DMS 273 (cell line): ENCODE results near the gene PAPSS1.
"Not testable (repeated sequence)": the region's sequence is repeated elsewhere in the genome, so short reads cannot be mapped to it uniquely, and the experiment has no call there.

ENCODE experiments used
- DNase-seq: peaks from one replicate; lab custom pipeline; 2025; ENCODE audit not compliant: unreplicated experiment; lab: John Stamatoyannopoulos, UW

The PAPSS1 gene

GRCh38 chr4:107719922-107720722 lies at the start of gene PAPSS1:
Gene PAPSS1, minus strand, starts transcription at chr4:107720234. Its CDS starts 55 bp downstream, at chr4:107720179.
- peak; percentile 98 for DNase-seq

DNA sequence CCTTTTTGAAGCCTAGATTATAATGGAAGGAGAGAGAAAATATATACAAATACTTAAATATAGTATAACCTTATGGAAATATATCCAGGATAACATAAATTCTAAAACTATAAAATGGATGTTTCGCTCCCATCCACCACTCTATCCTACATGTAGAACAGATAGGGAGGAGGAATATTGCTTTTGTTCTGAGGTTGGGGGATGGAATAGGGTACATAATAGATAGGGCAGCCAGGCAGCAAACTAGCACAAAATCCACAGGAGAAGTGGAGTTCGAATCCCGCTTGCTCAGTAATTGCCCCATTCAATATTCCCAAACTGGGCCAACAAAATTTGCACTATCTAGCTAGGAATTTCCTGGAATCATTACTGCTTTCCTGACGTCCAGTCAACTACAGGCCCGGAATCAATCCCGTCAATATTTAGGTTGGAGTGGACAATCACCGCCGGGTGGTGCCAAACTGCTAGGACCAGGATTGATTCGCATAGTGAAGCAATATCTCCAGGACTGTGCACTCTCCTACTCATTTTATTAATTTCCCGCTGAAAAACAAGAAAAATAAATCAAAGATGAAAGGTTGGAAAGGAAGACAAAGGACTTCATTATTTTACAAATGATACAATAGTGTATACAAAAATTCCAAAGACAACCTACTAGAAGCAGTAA lies 40.4 kb upstream of the PAPSS1 start:
- DNase-seq = no peak

DNA sequence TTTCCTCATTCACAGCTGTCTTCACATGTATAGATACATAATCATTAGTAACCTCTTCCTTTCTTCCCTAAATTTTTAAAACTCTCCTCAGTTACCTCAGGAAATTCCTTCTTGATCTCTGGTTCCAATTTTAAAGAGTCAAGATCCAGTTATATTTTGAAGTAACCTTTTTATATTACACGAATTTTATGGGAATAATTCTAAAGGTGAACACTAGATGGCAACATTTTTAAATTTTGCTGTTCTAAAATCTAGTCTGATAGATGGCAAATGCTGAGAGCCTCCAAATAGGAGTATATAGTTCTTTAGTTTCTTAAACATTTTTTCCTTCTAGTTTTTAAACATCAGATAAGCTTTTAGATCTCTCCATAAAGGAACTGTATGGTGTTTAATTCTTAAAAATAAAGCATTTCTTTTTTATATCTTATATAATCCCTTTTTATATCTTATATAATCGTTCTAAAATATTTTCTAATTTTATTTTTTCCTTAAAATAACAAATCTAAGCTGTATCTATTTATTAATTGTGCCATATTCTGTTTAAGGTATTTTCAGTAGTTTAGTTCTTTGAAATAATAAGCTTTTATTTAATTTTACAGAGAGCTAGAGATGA lies 37.9 kb upstream of the PAPSS1 start:
- peak; percentile 48 for DNase-seq

- DNase-seq = no peak
Observed at GRCh38 chr4:107757283-107757682, 37.2 kb upstream of the PAPSS1 start.

DNA sequence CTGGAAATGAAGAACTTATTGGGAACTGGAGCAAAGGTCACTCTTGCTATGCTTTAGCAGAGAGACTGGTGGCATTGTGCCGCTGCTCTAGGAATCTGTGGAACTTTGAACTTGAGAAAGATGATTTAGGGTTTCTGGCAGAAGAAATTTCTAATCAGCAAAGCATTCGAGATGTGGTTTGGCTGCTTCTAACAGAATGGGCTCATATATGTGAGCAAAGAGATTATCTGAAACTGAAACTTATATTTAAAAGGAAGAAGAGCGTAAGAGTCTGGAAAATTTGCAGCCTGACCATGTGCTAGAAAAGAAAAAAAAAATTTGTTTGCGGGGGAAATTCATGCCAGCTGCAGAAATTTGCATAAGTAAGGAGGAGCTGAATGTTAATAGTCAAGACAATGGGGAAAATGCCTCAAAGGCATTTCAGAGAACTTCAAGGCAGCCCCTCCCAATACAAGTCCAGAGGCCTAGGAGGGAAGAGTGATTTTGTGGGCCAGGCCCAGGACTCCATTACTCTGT lies 35.9 kb upstream of the PAPSS1 start:
- DNase-seq = no peak

GRCh38 chr4:107751670-107752069 lies 31.6 kb upstream of the PAPSS1 start:
- no peak for DNase-seq

DNA sequence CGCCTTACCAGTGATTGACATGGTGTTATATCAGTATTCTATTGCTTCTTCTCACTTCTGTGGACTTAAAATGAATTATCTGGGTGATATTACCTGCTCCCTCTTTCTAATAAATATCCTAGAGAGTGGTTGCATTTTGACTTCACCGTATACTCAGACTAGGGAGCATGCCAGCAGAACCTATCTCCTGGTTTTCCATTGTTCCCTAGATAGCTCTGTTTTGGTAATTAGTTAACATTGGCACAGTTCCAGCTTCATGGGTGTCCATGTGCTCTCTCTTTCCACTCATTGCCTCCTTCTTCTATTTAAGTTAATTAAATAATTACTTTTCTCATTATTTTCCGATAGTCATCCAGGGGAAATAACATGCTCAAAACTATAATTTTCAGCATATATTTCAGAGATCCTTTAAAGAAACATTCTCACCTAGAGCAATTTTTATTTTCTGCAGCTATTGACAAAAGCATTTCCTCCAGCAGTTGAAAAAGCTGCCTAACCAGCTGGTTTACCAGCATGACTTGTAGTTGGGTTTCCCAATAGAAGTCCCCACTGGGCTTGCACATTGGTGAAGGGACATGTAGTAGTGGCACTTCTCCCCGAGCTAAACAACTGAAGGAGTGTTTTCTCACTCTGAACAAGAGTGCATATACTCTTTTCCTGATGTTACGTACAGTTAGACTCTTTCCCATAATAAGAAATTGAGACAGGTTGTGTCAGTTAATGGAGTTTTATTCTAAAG lies 27.9 kb upstream of the PAPSS1 start:
- peak; percentile 45 for DNase-seq

- DNase-seq = peak; percentile 16
Observed at GRCh38 chr4:107746161-107746560, 26.1 kb upstream of the PAPSS1 start.

GRCh38 chr4:107744532-107744931 lies 24.5 kb upstream of the PAPSS1 start:
- no peak for DNase-seq

DNA sequence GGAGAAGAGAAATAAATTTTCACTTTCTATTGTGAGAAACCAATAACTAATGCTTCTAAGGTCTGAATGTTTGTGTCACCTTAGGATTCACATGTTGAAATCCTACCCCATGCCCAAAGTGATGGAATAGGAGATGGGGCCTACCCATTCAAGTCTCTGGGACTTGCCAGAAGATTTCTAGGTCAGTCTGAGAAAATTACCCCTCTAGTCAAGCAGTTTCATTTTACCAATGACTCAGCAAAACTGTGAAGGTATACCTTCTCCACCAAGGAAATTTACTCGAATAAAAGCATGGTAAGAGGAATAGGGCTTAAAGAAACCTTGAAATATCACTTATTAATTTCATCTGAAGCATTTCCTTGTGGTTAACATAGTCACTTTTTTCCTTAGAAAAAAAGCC lies 23.5 kb upstream of the PAPSS1 start:
- DNase-seq = no peak

DNA sequence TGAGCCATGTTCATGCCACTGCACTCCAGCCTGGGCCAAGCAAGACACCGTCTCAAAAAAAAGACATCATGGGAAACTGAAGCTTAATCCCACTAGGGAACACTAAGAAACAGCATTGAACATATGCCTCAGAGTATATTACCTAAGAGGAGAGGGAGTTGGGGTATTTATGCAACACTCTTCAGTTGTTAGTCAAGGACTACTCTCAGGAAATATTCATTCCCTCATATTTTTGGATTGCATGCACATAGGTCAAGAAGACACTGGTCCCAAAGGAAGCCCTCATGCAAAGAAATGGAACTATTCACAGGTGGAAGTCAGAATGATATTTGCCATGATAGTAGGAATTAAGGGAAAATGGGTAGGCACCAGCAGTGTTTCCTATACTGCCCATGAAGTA lies 22.8 kb upstream of the PAPSS1 start:
- no peak for DNase-seq

DNA sequence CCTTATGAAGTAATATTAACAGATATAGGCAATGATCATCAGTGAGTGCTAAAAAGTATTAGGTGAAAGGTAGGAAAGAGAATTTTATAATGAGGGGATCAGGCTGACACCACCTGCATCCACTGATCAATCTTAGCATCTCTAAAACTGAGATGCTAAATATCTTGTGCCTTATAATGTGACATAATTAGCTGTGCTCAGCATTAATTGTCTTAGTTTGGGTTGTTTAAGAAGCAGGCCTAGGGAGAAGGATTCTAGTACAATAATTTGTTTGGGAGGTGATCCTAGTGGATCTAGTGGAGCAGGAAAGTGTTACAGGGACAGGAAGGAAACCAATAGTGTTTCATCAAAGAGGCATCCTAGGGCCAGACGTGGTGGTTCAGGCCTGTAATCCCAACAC lies 22.2 kb upstream of the PAPSS1 start:
- DNase-seq = no peak

DNA sequence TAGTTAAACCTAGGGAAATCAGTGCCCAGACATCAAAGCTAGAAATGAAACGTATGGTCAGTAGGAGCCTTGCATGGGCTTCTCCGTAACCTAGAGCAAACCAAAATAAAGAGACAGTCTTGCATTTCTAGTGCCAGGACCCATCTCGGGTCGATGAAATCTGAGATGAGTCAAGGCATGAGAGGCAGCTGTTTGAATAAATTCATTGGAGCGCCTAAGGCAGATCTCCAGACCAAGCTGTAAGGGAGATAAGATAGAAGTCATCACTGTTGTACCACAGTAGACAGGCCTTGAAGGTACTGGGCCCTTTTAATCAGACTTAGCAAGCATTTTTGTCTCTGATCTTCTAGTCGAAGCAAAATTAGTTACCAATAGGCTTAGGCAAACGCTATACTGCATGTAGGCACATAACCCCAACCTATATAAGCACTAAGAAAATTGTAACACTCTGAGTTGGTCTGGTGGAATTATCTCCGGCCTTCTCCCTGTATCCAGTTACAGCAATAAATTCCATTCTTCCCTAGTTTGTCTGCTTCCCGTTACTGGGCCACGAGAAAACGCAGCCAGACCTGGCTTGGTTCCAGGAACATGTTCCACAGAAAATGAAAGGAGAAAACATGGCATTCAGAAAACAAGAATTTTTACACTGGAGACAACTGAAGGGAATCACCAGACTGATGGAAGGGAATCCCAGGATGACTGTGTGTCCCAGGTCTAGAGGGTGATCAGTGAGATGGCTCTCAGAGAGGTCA lies 21.1 kb upstream of the PAPSS1 start:
- DNase-seq = peak; percentile 65

GRCh38 chr4:107740381-107740780 lies 20.3 kb upstream of the PAPSS1 start:
- DNase-seq = peak; percentile 44

DNA sequence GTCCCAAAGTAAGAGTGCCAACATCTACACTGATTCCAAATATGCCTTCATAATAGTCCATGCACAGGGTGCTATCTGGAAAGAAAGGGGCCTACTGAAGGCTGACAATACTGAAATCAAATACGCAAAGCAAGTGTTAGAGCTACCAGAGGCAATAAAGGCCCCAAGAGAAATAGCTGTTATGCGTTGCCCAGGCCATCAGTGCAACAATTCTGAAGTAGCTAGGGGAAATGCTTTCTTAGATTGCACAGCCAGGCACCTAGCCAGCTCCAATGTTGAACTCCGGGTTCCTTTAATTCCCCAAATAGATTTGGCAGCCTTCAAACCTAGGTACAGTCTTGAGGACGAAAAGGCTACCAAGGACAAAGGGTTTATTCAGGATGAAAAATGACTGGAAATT lies 17.4 kb upstream of the PAPSS1 start:
- DNase-seq = no peak

GRCh38 chr4:107736924-107737448 lies 17.0 kb upstream of the PAPSS1 start:
- DNase-seq = peak; percentile 59

- no peak for DNase-seq
Observed at GRCh38 chr4:107736037-107736436, 16.0 kb upstream of the PAPSS1 start.

DNA sequence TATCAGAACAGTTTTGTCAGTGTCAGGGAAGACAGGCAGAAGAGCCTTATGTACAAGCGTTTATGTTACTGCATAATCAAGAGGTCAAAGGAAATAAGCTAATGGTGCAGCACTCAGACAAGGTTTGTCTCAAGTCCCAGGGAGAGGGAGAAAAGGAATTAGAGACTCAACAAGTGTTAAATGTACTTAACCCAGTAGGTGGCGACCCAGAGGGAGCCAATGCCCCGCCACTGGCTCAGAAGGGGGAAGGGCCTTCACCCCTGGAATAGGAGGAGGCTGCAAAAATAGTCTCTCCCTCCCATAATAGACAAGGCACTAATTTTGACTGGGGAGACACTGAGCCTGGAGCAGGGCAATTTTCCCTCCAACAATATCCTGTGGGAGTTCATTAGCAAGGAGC lies 14.1 kb upstream of the PAPSS1 start:
- DNase-seq = peak; percentile 52

GRCh38 chr4:107733431-107733925 lies 13.4 kb upstream of the PAPSS1 start:
- DNase-seq = no peak

- not testable (repeated sequence) for DNase-seq
Observed at GRCh38 chr4:107729050-107729449, 9.0 kb upstream of the PAPSS1 start.
